Measurements from ENCODE around the gene NOC3L.
"Not testable (repeated sequence)": the region's sequence is repeated elsewhere in the genome, so short reads cannot be mapped to it uniquely, and the experiment has no call there.

The NOC3L gene

DNA sequence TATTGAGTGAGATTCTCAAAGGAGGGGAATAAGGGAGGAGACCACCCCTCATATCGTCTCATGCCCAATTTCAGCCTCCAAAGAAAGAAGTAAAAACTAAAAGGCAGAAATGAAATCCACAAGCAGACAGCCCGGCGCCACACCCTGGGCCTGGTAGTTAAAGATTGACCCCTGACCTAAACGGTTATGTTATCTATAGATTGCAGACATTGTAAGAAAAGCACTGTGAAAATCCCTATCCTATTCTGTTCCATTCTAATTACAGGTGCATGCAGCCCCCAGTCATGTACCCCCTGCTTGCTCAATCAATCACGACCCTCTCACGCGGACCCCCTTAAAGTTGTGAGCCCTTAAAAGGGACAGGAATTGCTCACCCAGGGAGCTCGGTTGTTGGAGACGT is 29.4 kb upstream of the NOC3L start:
- DNase-seq (ENCODE audit: low spot score); H3K36me3 Mint-ChIP-seq (ENCODE audit: low read depth); H3K9me3 Mint-ChIP-seq; H3K4me1 Mint-ChIP-seq (ENCODE audit: low read depth); H3K4me3 Mint-ChIP-seq; H3K27ac Mint-ChIP-seq: not testable (repeated sequence)
- peaks cover 14% of the 10 kb centered on the region for H3K27me3 Mint-ChIP-seq (ENCODE audit: low read depth)

GRCh38 chr10:94385733-94386132 is 23.0 kb upstream of the NOC3L start:
- not testable (repeated sequence) for H3K4me1 Mint-ChIP-seq (ENCODE audit: low read depth); H3K27me3 Mint-ChIP-seq (ENCODE audit: low read depth); H3K9me3 Mint-ChIP-seq; DNase-seq (ENCODE audit: low spot score); H3K4me3 Mint-ChIP-seq; H3K27ac Mint-ChIP-seq; H3K36me3 Mint-ChIP-seq (ENCODE audit: low read depth)

- Mint-ChIP-seq H3K4me1 (ENCODE audit: low read depth) (no peaks in the 10 kb centered on the region), H3K27me3 (ENCODE audit: low read depth) (peaks cover 10% of the 10 kb centered on the region), H3K36me3 (ENCODE audit: low read depth) (no peaks in the 10 kb centered on the region), H3K27ac (no peak overlapping the region), H3K4me3 (no peak overlapping the region), H3K9me3 (no peaks in the 10 kb centered on the region)
- no peak for DNase-seq (ENCODE audit: low spot score)
Measured at GRCh38 chr10:94383530-94383929, 20.8 kb upstream of the NOC3L start.

DNA sequence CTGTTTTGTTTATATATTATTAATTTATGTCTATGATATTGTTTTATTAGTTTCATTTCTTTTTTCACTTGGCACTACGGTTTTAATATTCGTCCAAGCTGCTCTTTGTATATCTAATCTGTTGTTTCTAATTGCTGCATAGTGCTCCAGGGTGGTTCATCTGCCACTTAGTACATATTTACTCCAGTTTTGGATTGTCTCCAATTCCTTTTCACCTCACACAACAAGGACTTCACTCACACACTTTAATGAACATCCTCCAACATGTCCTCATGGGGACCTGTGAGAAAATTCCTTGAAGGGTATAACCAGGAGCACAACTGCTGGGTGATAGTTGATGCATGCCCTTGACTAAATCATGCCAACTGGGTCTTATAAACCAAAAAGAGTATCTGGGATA is 14.1 kb upstream of the NOC3L start:
- Mint-ChIP-seq H3K36me3 (ENCODE audit: low read depth) (no peaks in the 10 kb centered on the region), H3K27ac (no peak overlapping the region), H3K9me3 (no peaks in the 10 kb centered on the region), H3K27me3 (ENCODE audit: low read depth) (peaks cover 22% of the 10 kb centered on the region), H3K4me3 (no peak overlapping the region), H3K4me1 (ENCODE audit: low read depth) (no peaks in the 10 kb centered on the region)
- DNase-seq (ENCODE audit: low spot score), result no peak

DNA sequence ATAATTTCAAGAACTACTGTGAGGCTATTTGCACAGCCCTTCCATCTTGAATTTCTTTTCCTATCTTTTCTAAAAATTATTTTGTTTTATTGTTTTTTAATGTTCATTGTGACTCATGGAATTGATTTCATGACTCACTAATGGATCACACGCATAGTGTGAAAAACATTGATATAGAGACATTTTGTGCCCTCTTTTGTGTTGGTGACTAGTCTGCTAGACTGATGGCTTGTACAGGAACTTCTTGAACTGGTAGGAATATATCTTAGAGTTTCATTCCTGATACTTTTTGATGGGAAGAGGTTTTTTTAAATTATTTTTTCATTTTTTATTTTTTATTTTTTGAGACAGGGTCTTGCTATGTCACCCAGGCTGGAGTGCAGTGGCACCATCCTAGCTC is 12.6 kb upstream of the NOC3L start:
- Mint-ChIP-seq H3K27me3 (ENCODE audit: low read depth) (peaks cover 25% of the 10 kb centered on the region), H3K36me3 (ENCODE audit: low read depth) (no peaks in the 10 kb centered on the region), H3K9me3 (no peaks in the 10 kb centered on the region), H3K27ac (no peak overlapping the region), H3K4me3 (no peak overlapping the region), H3K4me1 (ENCODE audit: low read depth) (no peaks in the 10 kb centered on the region)
- DNase-seq (ENCODE audit: low spot score), result no peak

DNA sequence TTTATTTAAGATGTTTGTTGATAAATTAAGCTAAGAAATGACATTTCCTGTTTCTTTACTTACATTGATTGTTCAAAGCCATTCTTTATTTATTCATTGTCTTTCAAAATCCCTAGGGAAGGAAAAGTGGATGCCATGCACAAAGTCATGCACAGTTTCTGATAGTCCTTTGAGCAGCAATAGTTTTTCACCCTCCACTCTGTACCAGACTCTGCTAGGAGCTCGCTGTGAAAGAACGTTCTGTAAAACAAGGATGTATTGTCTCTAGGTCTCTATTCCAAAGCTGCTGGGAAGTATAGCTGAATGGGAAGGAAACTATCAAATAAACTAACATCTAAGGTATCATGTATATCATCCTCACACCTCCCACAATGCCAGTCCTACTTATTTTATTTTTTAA is 7.8 kb upstream of the NOC3L start:
- DNase-seq (ENCODE audit: low spot score), result no peak
- Mint-ChIP-seq H3K36me3 (ENCODE audit: low read depth) (no peaks in the 10 kb centered on the region), H3K27me3 (ENCODE audit: low read depth) (peaks cover 25% of the 10 kb centered on the region), H3K27ac (no peak overlapping the region), H3K9me3 (no peaks in the 10 kb centered on the region), H3K4me3 (no peak overlapping the region), H3K4me1 (ENCODE audit: low read depth) (no peaks in the 10 kb centered on the region)

GRCh38 chr10:94366382-94366781 is 3.6 kb upstream of the NOC3L start:
- no peak for DNase-seq (ENCODE audit: low spot score)
- H3K27ac Mint-ChIP-seq, result no peak overlapping the region
- H3K36me3 Mint-ChIP-seq (ENCODE audit: low read depth), result peaks cover 2% of the 10 kb centered on the region
- no peak overlapping the region for H3K4me3 Mint-ChIP-seq
- peaks cover 23% of the 10 kb centered on the region for H3K27me3 Mint-ChIP-seq (ENCODE audit: low read depth)
- H3K4me1 Mint-ChIP-seq (ENCODE audit: low read depth), result peaks cover 7% of the 10 kb centered on the region
- H3K9me3 Mint-ChIP-seq, result no peaks in the 10 kb centered on the region

DNA sequence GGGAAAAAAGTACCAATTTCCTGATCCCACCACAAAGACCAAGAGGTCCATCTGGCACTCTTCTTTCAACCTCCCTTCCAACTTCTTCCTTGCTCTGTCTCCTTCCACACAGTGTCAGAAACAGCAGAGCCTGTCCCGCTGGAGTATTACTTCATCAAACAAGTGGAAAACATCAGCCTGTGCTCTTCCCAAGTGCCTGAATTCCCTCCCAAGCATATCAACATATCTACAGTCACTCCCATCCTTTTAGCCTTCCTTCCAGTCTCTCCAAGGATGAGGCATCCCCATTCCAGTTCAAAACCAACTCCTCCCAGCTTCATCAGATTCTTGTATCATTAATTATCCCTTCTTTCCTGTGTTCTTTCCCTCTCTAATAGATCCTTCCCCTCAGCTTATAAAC is 1.7 kb upstream of the NOC3L start:
- Mint-ChIP-seq H3K4me3 (peak overlapping the region; percentile 30), H3K27ac (no peak overlapping the region), H3K27me3 (ENCODE audit: low read depth) (peaks cover 14% of the 10 kb centered on the region), H3K9me3 (no peaks in the 10 kb centered on the region), H3K4me1 (ENCODE audit: low read depth) (peaks cover 16% of the 10 kb centered on the region), H3K36me3 (ENCODE audit: low read depth) (peaks cover 8% of the 10 kb centered on the region)
- DNase-seq (ENCODE audit: low spot score), result no peak

DNA sequence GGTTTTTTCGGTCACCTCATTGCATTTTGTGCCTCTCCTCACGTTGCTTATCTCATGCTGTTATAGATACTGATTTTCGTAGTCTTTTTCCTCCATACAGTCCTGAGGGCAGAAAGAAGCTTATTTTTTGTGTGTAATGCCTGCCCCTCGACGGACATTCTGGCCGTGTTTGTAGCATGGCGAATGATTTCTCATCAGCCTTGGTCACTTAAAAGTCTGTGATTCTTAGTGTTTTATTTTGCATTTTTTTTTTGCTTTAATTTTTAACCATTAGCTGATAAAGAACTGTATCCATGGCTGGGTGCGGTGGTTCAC is 469 bp upstream of the NOC3L start:
- H3K9me3 Mint-ChIP-seq, result no peaks in the 10 kb centered on the region
- H3K4me3 Mint-ChIP-seq, result peak overlapping the region; percentile 95
- H3K27me3 Mint-ChIP-seq (ENCODE audit: low read depth), result peaks cover 14% of the 10 kb centered on the region
- H3K4me1 Mint-ChIP-seq (ENCODE audit: low read depth), result peaks cover 18% of the 10 kb centered on the region
- DNase-seq (ENCODE audit: low spot score), result no peak
- peaks cover 17% of the 10 kb centered on the region for H3K36me3 Mint-ChIP-seq (ENCODE audit: low read depth)
- H3K27ac Mint-ChIP-seq, result no peak overlapping the region

- H3K27me3 Mint-ChIP-seq (ENCODE audit: low read depth), result peaks cover 14% of the 10 kb centered on the region
- no peak for DNase-seq (ENCODE audit: low spot score)
- peak overlapping the region; percentile 95 for H3K4me3 Mint-ChIP-seq
- no peaks in the 10 kb centered on the region for H3K9me3 Mint-ChIP-seq
- H3K27ac Mint-ChIP-seq, result no peak overlapping the region
- H3K4me1 Mint-ChIP-seq (ENCODE audit: low read depth), result peaks cover 18% of the 10 kb centered on the region
- peaks cover 36% of the 10 kb centered on the region for H3K36me3 Mint-ChIP-seq (ENCODE audit: low read depth)
Measured at GRCh38 chr10:94361171-94361794, 1.5 kb downstream of the NOC3L start.

DNA sequence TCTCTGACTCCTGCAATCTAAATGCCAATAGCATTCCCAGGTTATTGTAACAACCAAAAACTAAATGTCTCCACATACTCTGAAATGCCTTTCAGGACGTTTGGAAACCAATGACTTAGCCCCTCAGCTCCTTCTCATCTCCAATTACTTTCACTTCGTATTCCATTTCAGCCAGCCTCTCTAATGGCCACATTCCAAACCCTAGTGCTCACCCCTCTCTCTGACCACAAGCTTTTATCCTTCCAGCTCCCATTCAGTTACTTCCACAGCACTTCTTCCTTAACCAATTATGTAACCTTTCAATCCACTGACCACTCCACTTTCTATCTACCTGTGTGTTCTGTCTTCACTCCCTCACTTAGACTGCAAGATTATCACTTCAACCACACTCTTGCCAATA is 4.3 kb downstream of the NOC3L start:
- peaks cover 18% of the 10 kb centered on the region for H3K4me1 Mint-ChIP-seq (ENCODE audit: low read depth)

GRCh38 chr10:94357193-94357592 is 5.5 kb downstream of the NOC3L start:
- Mint-ChIP-seq H3K9me3 (no peaks in the 10 kb centered on the region), H3K27ac (no peak overlapping the region), H3K4me1 (ENCODE audit: low read depth) (peaks cover 15% of the 10 kb centered on the region), H3K36me3 (ENCODE audit: low read depth) (peaks cover 43% of the 10 kb centered on the region), H3K27me3 (ENCODE audit: low read depth) (no peaks in the 10 kb centered on the region), H3K4me3 (no peak overlapping the region)
- no peak for DNase-seq (ENCODE audit: low spot score)

More for the DNA sequence above, 4.3 kb downstream of the NOC3L start:
- no peak for DNase-seq (ENCODE audit: low spot score)
- no peaks in the 10 kb centered on the region for H3K9me3 Mint-ChIP-seq
- no peak overlapping the region for H3K4me3 Mint-ChIP-seq
- H3K27me3 Mint-ChIP-seq (ENCODE audit: low read depth), result no peaks in the 10 kb centered on the region
- no peak overlapping the region for H3K27ac Mint-ChIP-seq
- H3K36me3 Mint-ChIP-seq (ENCODE audit: low read depth), result peaks cover 39% of the 10 kb centered on the region

- Mint-ChIP-seq H3K36me3 (ENCODE audit: low read depth) (peaks cover 51% of the 10 kb centered on the region), H3K9me3 (no peaks in the 10 kb centered on the region), H3K4me3 (no peak overlapping the region), H3K4me1 (ENCODE audit: low read depth) (peaks cover 7% of the 10 kb centered on the region), H3K27me3 (ENCODE audit: low read depth) (no peaks in the 10 kb centered on the region), H3K27ac (no peak overlapping the region)
- no peak for DNase-seq (ENCODE audit: low spot score)
Measured at GRCh38 chr10:94355841-94356240, 6.9 kb downstream of the NOC3L start.

- peaks cover 44% of the 10 kb centered on the region for H3K36me3 Mint-ChIP-seq (ENCODE audit: low read depth)
- H3K27ac Mint-ChIP-seq, result no peak overlapping the region
- H3K4me3 Mint-ChIP-seq, result no peak overlapping the region
Measured at GRCh38 chr10:94353336-94353735, 9.4 kb downstream of the NOC3L start.

GRCh38 chr10:94351089-94351488 is 11.7 kb downstream of the NOC3L start:
- H3K4me1 Mint-ChIP-seq (ENCODE audit: low read depth), result peaks cover 3% of the 10 kb centered on the region
- no peak for DNase-seq (ENCODE audit: low spot score)
- H3K36me3 Mint-ChIP-seq (ENCODE audit: low read depth), result peaks cover 35% of the 10 kb centered on the region
- H3K4me3 Mint-ChIP-seq, result no peak overlapping the region
- H3K27me3 Mint-ChIP-seq (ENCODE audit: low read depth), result no peaks in the 10 kb centered on the region
- H3K27ac Mint-ChIP-seq, result no peak overlapping the region
- no peaks in the 10 kb centered on the region for H3K9me3 Mint-ChIP-seq

More at GRCh38 chr10:94353336-94353735, 9.4 kb downstream of the NOC3L start:
- H3K27me3 Mint-ChIP-seq (ENCODE audit: low read depth), result no peaks in the 10 kb centered on the region
- H3K9me3 Mint-ChIP-seq, result no peaks in the 10 kb centered on the region
- DNase-seq (ENCODE audit: low spot score), result no peak
- no peaks in the 10 kb centered on the region for H3K4me1 Mint-ChIP-seq (ENCODE audit: low read depth)
